Measurements from ENCODE around the gene SRSF11. TPM values are rescaled to one million over a fixed set of nuclear protein-coding genes. Genes with fewer than 3 reads are reported as not detected.
"Not testable (repeated sequence)": the region's sequence is repeated elsewhere in the genome, so short reads cannot be mapped to it uniquely, and the experiment has no call there.

Gene SRSF11
- total and polyA plus RNA-seq, 10 donors: 119 to 268 (median 184) TPM

DNA sequence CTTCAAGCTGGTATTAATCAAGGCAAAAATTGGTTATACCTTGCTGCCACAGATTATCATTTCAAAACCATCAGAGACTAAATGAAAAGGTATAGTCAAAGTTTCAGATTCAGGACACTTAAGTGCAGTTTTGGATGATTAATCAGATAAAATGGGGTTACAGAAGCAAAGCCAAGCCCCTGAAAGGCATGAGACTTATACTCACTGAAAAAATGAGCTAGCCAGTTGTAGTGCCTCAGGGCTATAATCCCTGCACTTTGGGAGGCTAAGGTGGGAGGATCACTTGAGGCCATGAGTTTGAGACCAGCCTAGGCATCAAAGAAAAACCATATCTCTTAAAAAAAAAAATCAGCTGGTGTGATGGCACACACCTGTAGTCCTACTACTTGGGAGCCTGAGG, 31.0 kb upstream of the SRSF11 start:
- no peak for TF ChIP-seq POLR2A (IDR thresholded peaks at IDR 0.05)
- no peak for TF ChIP-seq POLR2AphosphoS5 (IDR thresholded peaks at IDR 0.05)
- TF ChIP-seq, protein P1, sequence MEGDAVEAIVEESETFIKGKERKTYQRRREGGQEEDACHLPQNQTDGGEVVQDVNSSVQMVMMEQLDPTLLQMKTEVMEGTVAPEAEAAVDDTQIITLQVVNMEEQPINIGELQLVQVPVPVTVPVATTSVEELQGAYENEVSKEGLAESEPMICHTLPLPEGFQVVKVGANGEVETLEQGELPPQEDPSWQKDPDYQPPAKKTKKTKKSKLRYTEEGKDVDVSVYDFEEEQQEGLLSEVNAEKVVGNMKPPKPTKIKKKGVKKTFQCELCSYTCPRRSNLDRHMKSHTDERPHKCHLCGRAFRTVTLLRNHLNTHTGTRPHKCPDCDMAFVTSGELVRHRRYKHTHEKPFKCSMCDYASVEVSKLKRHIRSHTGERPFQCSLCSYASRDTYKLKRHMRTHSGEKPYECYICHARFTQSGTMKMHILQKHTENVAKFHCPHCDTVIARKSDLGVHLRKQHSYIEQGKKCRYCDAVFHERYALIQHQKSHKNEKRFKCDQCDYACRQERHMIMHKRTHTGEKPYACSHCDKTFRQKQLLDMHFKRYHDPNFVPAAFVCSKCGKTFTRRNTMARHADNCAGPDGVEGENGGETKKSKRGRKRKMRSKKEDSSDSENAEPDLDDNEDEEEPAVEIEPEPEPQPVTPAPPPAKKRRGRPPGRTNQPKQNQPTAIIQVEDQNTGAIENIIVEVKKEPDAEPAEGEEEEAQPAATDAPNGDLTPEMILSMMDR (IDR thresholded peaks at IDR 0.05 in 8 of 11, conservative IDR thresholded peaks at IDR 0.05 in 3 of 11): no peak
- DNase-seq: no peak
- Histone ChIP-seq H3K27ac (no peak overlapping the region), H3K9me3 (peaks cover 0 to 5% (median 5%) of the 10 kb centered on the region in 8 donors), H3K36me3 (peaks cover 0 to 22% (median 6%) of the 10 kb centered on the region in 6 donors), H3K4me3 (no peak overlapping the region), H3K27me3 (replicated peaks in 1 of 7) (no peaks in the 10 kb centered on the region), H3K4me1 (peaks cover 0 to 4% (median 0%) of the 10 kb centered on the region in 6 donors)
- intact Hi-C loops (cut with DNase I; ENCODE audit: low total_unique reads): no loop called here

DNA sequence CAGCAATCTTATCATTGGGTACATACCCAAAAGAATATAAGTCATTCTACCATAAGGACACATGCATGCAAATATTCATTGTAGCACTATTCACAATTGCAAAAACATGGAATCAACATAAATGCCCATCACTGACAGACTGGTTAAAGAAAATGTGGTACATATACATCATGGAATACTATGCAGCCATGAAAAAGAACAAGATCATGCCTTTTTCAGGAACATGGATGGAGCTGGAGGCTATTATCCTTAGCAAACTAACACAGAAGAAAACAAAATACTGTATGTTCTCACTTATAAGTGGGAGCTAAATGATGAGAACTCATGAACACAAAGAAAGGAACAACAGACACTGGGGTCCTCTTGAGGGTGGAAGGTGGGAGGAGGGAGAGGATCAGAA, 28.7 kb upstream of the SRSF11 start:
- intact Hi-C loops (cut with DNase I; ENCODE audit: low total_unique reads); H3K4me1 ChIP-seq: not testable (repeated sequence)
- peaks cover 0 to 10% (median 0%) of the 10 kb centered on the region in 6 donors for H3K36me3 ChIP-seq

DNA sequence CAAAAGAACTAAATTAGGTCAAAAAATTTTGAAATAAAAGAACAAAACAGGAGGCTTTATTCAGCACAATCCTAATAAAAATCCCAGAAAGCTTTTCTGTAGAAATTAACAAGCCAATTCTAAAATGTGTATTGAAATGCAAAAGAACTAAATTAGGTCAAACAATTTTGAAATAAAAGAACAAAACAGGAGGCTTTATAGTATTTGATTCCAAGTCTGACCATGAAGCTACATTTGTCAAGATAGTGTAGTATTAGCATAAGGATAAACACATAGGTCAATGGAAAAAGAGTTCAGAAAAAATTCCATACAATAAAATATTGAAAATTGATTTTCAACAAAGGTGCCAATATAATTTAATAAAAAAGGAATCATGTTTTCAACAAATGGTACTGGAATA, 26.6 kb upstream of the SRSF11 start:
- no peak overlapping the region for H3K4me3 ChIP-seq
- TF ChIP-seq POLR2A (IDR thresholded peaks at IDR 0.05) (no peak), POLR2AphosphoS5 (IDR thresholded peaks at IDR 0.05) (no peak)
- TF ChIP-seq, protein P1 (IDR thresholded peaks at IDR 0.05 in 8 of 11, conservative IDR thresholded peaks at IDR 0.05 in 3 of 11): no peak
- no peaks in the 10 kb centered on the region for H3K36me3 ChIP-seq
- DNase-seq: no peak
- H3K27ac ChIP-seq: no peak overlapping the region
- intact Hi-C loops (cut with DNase I; ENCODE audit: low total_unique reads): no loop called here
- peaks cover 0 to 4% (median 0%) of the 10 kb centered on the region in 6 donors for H3K4me1 ChIP-seq
- H3K27me3 ChIP-seq (replicated peaks in 1 of 7): no peaks in the 10 kb centered on the region
- peaks cover 0 to 5% (median 5%) of the 10 kb centered on the region in 8 donors for H3K9me3 ChIP-seq

More for the DNA sequence above, 28.7 kb upstream of the SRSF11 start:
- not testable (repeated sequence) for H3K4me3 ChIP-seq; H3K9me3 ChIP-seq; H3K27me3 ChIP-seq (replicated peaks in 1 of 7); H3K27ac ChIP-seq; DNase-seq

DNA sequence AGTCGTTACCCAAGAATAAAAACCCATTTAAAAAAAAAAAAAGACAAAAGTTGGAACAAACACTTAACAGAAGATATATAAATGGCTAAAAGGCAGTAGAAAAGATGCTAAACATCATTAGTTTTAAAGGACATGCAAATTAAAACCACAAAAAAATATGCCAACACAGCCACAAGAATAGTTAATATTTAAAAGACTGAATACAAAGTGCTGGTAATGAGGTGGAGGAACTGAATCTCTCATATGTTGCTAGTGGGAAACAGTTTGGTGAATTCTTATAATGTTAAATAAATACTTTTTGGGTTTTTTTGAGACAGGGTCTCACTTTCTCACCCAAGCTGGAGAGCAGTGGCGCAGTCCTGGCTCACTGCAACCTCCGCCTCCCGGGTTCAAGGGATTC, 25.8 kb upstream of the SRSF11 start:
- Histone ChIP-seq H3K27me3 (replicated peaks in 1 of 7) (no peaks in the 10 kb centered on the region), H3K36me3 (no peaks in the 10 kb centered on the region), H3K27ac (no peak overlapping the region), H3K4me3 (no peak overlapping the region), H3K9me3 (peaks cover 0 to 5% (median 5%) of the 10 kb centered on the region in 8 donors), H3K4me1 (peaks cover 0 to 4% (median 0%) of the 10 kb centered on the region in 6 donors)
- intact Hi-C loops (cut with DNase I; ENCODE audit: low total_unique reads): no loop called here
- no peak for DNase-seq
- TF ChIP-seq, protein P1 (IDR thresholded peaks at IDR 0.05 in 8 of 11, conservative IDR thresholded peaks at IDR 0.05 in 3 of 11): no peak
- TF ChIP-seq POLR2A (IDR thresholded peaks at IDR 0.05) (no peak), POLR2AphosphoS5 (IDR thresholded peaks at IDR 0.05) (no peak)
- 95 to 99% (median 97%) methylated on average over 4 of the region's 4 CpGs for WGBS, 5 donors

DNA sequence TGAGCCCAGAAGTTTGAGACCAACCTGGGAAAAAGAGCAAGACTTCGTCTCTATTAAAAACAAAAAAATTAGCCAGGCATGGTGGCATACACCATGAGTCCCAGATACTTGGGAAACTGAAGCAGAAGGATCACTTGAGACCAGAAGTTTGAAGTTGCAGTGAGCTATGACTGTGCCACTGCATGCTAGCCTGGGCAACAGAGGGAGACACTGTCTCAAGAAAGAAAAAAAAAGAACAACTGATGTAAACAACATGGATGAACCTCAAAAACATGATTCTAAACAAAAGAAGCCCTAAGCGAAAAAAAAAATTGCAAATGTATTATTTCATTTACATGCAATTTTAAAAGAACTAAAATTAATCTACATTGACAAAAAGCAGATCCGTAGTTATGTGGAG, 24.8 kb upstream of the SRSF11 start:
- 92 to 95% (median 93%) methylated on average over 3 of the region's 3 CpGs for WGBS, 5 donors
- Histone ChIP-seq H3K4me3 (no peak overlapping the region), H3K36me3 (peaks cover 0 to 5% (median 0%) of the 10 kb centered on the region in 6 donors), H3K27me3 (replicated peaks in 1 of 7) (no peaks in the 10 kb centered on the region), H3K4me1 (peaks cover 0 to 4% (median under 1%) of the 10 kb centered on the region in 6 donors), H3K9me3 (peaks cover 0 to 5% (median 5%) of the 10 kb centered on the region in 8 donors), H3K27ac (no peak overlapping the region)
- DNase-seq: no peak
- intact Hi-C loops (cut with DNase I; ENCODE audit: low total_unique reads): no loop called here
- TF ChIP-seq, protein P1 (IDR thresholded peaks at IDR 0.05 in 8 of 11, conservative IDR thresholded peaks at IDR 0.05 in 3 of 11): no peak
- TF ChIP-seq POLR2AphosphoS5 (IDR thresholded peaks at IDR 0.05) (no peak), POLR2A (IDR thresholded peaks at IDR 0.05) (no peak)

Data from spleen (tissue), 11 donors.